ENCODE measurements around the gene TFCP2L1. TPM values are rescaled to one million over a fixed set of nuclear protein-coding genes. Genes with fewer than 3 reads are reported as not detected.
A peak's percentile ranks its signal among the peaks of the same experiment; 100 is the strongest.

Gene TFCP2L1
- total RNA-seq, 1 donor from 2014 or later, result 0.86 TPM

DNA sequence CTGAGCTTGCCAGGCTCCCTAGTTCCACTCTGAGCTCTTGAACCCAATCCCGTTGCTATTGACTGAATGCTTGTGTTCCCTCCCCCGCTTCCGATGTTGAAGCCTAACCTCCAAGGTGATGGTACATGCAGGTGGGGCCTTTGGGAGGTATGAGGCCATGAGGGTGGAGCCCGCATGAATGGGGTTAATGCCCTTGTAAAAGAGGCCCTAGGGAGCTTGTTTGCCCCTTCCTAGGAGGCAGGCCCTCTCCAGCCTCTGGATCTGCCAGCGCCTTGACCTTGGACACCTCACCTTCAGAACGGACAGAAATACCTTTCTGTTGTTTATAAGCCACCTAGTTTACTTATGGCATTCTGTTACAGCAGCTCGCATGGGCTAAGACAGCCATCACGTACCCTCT lies 71.6 kb downstream of the TFCP2L1 start:
- H3K27me3 Mint-ChIP-seq, result peaks cover 35% of the 10 kb centered on the region
- H3K36me3 Mint-ChIP-seq (ENCODE audit: insufficient read depth), result no peaks in the 10 kb centered on the region
- peaks cover 18% of the 10 kb centered on the region for H3K4me1 Mint-ChIP-seq (ENCODE audit: low read depth)
- DNase-seq (ENCODE audit: low spot score, unreplicated experiment), result no peak
- H3K9me3 Mint-ChIP-seq (ENCODE audit: low read depth), result no peaks in the 10 kb centered on the region
- TF ChIP-seq, protein P1, sequence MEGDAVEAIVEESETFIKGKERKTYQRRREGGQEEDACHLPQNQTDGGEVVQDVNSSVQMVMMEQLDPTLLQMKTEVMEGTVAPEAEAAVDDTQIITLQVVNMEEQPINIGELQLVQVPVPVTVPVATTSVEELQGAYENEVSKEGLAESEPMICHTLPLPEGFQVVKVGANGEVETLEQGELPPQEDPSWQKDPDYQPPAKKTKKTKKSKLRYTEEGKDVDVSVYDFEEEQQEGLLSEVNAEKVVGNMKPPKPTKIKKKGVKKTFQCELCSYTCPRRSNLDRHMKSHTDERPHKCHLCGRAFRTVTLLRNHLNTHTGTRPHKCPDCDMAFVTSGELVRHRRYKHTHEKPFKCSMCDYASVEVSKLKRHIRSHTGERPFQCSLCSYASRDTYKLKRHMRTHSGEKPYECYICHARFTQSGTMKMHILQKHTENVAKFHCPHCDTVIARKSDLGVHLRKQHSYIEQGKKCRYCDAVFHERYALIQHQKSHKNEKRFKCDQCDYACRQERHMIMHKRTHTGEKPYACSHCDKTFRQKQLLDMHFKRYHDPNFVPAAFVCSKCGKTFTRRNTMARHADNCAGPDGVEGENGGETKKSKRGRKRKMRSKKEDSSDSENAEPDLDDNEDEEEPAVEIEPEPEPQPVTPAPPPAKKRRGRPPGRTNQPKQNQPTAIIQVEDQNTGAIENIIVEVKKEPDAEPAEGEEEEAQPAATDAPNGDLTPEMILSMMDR (IDR thresholded peaks at IDR 0.05; ENCODE audit: unreplicated experiment), result no peak
- no peak overlapping the region for H3K4me3 Mint-ChIP-seq (ENCODE audit: low read depth)
- H3K27ac Mint-ChIP-seq, result no peak overlapping the region

DNA sequence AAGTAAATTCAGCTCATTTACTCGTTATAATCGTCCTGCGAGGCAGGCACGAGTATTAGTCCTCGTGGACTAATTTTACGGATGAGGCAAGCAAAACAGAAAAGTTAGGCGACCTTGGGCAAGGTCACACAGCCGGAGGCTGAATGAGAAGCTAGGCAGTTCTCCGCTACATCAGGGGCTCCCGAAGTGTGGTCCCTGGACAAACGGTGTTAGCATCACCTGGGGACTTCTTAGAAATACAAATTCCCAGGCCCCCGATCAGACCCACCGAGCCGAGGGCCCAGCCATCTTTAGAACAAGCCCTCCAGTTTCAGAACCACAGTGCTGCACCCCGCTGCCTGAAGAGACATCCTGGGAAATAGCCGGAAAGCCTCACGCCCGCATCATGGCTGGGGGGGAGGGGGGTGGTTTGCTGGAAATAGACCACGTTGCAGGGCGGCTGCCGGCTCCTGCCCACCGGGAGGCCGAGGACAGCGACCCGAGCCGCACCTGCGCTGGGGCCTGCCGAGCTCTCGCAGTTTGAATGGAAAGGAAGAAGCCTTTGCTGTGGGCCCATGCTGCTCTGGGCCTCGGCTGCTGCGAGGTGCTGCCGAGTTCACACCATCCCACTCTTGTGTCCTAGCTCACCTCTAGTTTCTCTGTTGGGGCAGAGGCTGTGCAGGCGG lies 72.2 kb downstream of the TFCP2L1 start:
- H3K9me3 Mint-ChIP-seq (ENCODE audit: low read depth), result no peaks in the 10 kb centered on the region
- H3K27ac Mint-ChIP-seq, result no peak overlapping the region
- peaks cover 36% of the 10 kb centered on the region for H3K27me3 Mint-ChIP-seq
- H3K36me3 Mint-ChIP-seq (ENCODE audit: insufficient read depth), result no peaks in the 10 kb centered on the region
- peaks cover 18% of the 10 kb centered on the region for H3K4me1 Mint-ChIP-seq (ENCODE audit: low read depth)
- no peak for DNase-seq (ENCODE audit: low spot score, unreplicated experiment)
- TF ChIP-seq, protein P1 (IDR thresholded peaks at IDR 0.05; ENCODE audit: unreplicated experiment), result no peak
- H3K4me3 Mint-ChIP-seq (ENCODE audit: low read depth), result no peak overlapping the region

DNA sequence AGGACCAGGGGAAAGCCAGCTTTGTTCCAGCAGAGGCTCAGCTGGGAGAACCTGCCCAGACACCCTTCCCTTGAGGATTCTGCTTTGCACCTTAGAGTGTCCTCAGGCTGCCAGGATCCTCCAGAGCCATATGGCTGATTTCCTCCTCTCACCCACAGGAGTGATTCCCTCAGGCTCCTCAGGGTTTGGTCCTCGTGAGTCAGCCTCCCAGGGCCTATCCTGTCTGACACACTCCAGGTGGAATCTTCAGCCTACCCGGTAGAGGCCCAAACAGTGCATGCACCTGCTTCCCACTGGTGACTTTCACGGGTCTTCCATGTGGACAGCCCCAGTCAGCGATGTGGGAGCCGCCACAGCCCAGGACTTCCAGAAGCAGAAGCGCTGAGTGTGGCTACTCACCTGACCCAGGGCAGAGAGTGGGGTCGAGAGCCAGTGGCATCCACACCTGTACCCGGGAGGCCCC lies 73.3 kb downstream of the TFCP2L1 start:
- no peak for DNase-seq (ENCODE audit: low spot score, unreplicated experiment)
- H3K9me3 Mint-ChIP-seq (ENCODE audit: low read depth), result no peaks in the 10 kb centered on the region
- H3K36me3 Mint-ChIP-seq (ENCODE audit: insufficient read depth), result no peaks in the 10 kb centered on the region
- H3K27ac Mint-ChIP-seq, result no peak overlapping the region
- H3K4me3 Mint-ChIP-seq (ENCODE audit: low read depth), result no peak overlapping the region
- TF ChIP-seq, protein P1 (IDR thresholded peaks at IDR 0.05; ENCODE audit: unreplicated experiment), result no peak
- H3K27me3 Mint-ChIP-seq, result peaks cover 45% of the 10 kb centered on the region
- H3K4me1 Mint-ChIP-seq (ENCODE audit: low read depth), result peaks cover 18% of the 10 kb centered on the region

DNA sequence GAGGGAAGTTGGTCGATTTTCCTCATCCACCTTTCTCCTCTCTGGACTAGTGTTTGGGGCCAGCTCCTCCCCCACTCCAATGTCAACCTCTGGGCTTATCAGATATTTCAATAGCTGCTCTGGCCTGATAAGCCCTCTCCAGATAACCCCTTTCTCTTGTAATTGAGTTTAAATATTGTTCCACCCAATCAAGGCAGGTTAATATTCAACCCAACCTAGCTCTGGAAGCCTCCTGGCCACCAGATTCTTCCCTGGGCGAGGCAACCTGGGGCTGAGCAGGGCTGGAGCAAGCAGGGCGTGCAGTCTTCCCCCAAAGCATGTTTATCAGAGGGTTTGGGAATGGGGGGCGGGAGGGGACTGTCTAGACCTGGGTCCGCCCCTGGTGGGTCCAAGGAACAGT lies 73.8 kb downstream of the TFCP2L1 start:
- Mint-ChIP-seq H3K9me3 (ENCODE audit: low read depth) (no peaks in the 10 kb centered on the region), H3K27ac (peak overlapping the region; percentile 19), H3K36me3 (ENCODE audit: insufficient read depth) (no peaks in the 10 kb centered on the region), H3K4me3 (ENCODE audit: low read depth) (no peak overlapping the region), H3K4me1 (ENCODE audit: low read depth) (peaks cover 18% of the 10 kb centered on the region), H3K27me3 (peaks cover 49% of the 10 kb centered on the region)
- TF ChIP-seq, protein P1 (IDR thresholded peaks at IDR 0.05; ENCODE audit: unreplicated experiment), result no peak
- DNase-seq (ENCODE audit: low spot score, unreplicated experiment), result no peak

DNA sequence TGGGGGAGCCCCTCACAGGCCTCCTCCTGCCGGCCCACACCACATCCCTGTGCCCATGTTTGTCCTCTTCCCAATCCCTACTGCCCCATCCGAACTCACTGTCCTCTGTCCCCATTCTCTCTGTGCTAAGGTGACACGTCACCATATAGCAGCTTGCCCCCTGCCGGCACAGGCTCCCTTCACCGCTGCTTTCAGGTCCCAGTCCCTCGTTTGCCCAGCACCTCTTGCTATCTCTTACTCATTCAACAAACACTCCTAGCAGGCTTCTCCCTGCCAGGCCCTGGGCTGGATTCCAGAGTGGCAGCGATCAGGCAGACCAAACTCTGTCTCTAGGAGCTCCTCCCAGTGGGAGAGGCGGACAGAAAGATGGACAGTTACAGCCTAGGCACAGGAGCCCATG lies 74.3 kb downstream of the TFCP2L1 start:
- H3K4me1 Mint-ChIP-seq (ENCODE audit: low read depth), result peaks cover 18% of the 10 kb centered on the region
- H3K27me3 Mint-ChIP-seq, result peaks cover 53% of the 10 kb centered on the region
- no peaks in the 10 kb centered on the region for H3K9me3 Mint-ChIP-seq (ENCODE audit: low read depth)
- DNase-seq (ENCODE audit: low spot score, unreplicated experiment), result no peak
- TF ChIP-seq, protein P1 (IDR thresholded peaks at IDR 0.05; ENCODE audit: unreplicated experiment), result no peak
- peak overlapping the region; percentile 72 for H3K27ac Mint-ChIP-seq
- H3K4me3 Mint-ChIP-seq (ENCODE audit: low read depth), result no peak overlapping the region
- no peaks in the 10 kb centered on the region for H3K36me3 Mint-ChIP-seq (ENCODE audit: insufficient read depth)

Data from progenitor cell of endocrine pancreas (in vitro differentiated cells).